Measurements from ENCODE around the gene SART3.
"Not testable (repeated sequence)": the region's sequence is repeated elsewhere in the genome, so short reads cannot be mapped to it uniquely, and the experiment has no call there.

SART3 gene

DNA sequence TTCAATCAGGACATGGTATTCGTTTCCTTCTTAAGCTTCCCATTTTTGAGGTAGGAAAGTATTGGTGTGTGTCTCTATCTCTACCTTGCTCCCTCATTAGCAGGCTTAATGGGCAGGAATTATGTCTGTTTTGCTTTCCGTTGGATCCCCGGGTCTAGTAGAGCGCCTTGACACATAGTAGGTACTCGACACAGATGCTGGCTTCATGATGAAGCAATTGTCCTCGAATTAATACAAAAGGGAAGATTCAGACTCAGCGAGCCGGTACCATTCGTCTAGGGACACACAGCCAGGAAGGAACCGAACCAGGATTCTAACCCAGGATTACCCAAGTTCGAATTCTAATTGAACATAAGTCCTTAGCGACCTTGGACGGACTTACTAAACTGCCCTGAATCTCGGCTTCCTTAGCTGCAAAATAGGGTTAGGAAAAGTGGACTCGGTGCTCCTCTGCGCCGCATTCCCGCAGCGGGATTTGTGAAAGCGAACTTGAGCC lies 927 bp upstream of the SART3 start:
- DNase-seq (ENCODE audit: low read depth), result no peak

DNA sequence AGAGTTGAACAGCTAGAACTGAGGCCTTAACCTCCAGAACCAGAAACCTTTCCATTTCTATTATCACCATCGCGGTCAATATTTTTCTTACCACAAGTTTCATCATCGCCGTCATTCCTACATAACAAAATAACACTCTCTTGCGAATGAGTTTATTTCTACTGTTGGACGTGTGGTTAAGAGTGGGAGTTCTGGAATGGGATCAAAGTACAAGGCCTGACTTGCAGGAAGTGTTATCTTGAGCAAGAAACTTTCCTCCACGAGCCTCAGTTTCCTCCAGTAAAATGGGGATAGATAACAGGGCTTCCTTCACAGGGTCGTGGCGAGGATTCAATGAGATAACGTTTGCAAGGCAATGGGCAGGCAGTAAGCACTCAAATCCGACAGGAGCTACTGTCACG lies 652 bp downstream of the SART3 start:
- no peak for DNase-seq (ENCODE audit: low read depth)

GRCh38 chr12:108559748-108560147 lies 1.2 kb downstream of the SART3 start:
- no peak for DNase-seq (ENCODE audit: low read depth)

DNA sequence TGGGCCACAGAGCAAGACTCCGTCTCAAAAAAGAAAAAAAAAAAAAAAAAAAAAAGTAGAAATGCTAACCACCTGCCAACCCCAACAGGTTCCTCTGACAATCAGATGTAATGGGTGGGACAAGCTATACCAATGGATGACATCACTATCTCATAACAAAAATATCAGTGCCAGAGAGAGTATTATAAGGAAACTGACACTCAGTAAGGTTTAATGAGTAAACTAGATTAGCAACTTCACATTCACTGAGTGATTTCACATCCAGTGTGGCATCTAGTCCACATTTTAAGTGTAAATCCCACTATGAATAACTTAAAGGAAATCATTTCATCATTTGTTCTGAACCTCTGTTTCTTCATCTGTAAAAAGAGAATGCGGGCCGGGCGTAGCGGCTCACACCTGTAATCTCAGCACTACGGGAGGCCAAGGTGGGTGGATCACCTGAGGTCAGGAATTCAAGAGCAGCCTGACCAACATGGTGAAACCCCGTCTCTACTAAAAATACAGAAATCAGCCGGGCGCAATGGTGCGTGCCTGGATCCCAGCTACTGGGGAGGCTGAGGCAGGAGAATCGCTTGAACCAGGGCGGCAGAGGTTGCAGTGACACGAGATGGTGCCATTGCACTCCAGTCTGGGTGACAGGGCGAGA lies 1.8 kb downstream of the SART3 start:
- no peak for DNase-seq (ENCODE audit: low read depth)

GRCh38 chr12:108555383-108555782 lies 5.6 kb downstream of the SART3 start:
- not testable (repeated sequence) for DNase-seq (ENCODE audit: low read depth)

- no peak for DNase-seq (ENCODE audit: low read depth)
These were observed 7.2 kb downstream of the SART3 start for GRCh38 chr12:108553799-108554198.

DNA sequence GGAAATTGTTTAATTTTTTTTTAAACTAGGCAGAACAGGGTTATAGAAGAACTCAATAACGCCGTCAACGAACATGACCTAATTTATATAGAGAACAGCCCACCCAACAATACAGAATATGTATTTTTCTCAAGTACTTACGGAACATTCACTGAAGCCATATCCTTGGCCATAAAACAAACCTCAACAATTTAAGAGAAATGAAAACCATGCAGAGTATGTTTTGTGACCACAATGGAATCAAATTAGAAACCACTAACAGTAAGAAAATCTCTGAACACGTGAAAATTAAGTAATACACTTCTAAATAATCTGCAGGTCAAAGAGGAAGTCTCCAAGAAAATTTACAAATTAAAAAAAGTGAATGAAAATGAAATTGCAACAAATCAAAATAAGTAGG lies 9.4 kb downstream of the SART3 start:
- no peak for DNase-seq (ENCODE audit: low read depth)

GRCh38 chr12:108548954-108549521 lies 11.9 kb downstream of the SART3 start:
- DNase-seq (ENCODE audit: low read depth), result no peak

- DNase-seq (ENCODE audit: low read depth), result no peak
These were observed 13.3 kb downstream of the SART3 start for GRCh38 chr12:108547686-108548085.

DNA sequence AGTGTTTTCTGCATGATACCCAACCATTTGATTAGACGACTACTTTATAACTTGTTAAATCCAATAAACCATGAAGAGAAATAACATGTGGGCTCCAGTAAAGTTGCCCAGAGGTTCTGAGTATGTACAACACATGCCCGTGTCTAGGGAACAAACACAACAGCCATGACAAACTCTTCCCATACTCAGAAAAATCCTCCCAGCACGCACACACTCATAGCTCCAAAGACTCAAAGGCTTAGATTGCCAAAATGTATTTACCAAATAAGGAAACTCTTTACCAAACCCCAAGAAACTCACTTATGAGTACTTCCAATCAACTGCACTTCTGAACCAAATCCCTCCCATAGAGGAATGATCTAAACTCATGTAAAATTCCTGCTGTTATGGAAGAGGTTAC lies 17.3 kb downstream of the SART3 start:
- DNase-seq (ENCODE audit: low read depth), result no peak

DNA sequence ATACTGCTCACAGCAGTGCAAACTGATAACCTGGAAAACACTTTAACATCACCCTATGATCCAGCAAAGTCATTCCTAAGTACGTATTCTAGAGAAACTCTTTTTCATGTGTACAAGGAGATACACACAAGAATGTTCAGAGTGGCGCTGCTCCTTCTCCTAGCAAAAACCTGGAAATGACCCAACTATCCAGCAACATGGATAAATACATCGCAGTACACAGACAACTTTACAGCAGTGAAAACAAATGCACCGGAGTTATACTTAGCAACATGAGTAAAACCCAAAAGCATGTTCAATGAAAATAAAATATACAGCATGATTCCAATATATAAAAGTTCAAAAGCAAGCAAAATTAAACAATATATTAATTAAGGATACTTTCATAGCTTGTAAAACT lies 18.7 kb downstream of the SART3 start:
- DNase-seq (ENCODE audit: low read depth), result no peak

DNA sequence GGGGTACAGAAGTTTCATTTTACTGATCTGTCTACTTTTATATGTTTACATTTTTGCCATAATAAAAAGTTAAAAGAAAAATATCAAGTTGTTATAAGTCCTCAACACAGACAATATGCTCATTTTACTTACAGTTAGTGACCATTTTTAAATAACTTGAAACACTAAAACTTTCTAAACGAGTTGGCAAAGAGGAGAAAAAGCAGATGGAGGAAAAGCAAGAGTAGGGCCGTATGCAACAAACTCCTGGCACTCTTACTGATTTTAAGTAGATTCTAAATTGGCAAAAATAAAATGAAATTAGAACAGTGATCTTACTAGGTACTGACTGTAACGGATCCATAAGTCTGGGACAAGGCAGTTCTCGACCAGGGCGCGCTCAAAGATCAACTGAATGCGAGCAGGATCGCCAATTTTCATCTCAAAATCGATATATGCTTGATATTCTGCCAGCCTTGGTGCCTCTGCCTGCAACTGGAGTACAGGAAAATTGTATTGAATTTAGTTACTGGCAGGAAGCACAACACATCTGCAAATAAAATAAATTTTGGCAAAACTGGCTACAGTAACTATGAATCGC lies 22.3 kb downstream of the SART3 start:
- DNase-seq (ENCODE audit: low read depth), result no peak

DNA sequence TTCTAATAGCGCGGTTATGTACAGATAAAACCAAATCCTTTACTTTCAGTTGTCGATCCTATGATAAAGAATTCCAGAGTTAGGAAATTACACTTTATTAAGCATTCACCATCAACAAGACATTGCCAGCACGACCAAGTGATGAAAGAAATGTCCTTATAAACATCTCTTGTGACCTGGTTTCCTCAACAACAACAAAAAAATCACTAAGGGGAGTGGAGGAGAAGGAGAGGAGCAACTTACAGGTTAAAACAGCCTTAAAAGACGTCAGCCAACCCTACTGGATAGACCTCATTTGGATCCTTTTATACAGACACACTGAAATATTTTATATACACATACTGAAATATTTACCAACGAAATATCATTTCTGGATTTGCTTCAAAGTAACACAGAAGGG lies 22.8 kb downstream of the SART3 start:
- DNase-seq (ENCODE audit: low read depth), result no peak

DNA sequence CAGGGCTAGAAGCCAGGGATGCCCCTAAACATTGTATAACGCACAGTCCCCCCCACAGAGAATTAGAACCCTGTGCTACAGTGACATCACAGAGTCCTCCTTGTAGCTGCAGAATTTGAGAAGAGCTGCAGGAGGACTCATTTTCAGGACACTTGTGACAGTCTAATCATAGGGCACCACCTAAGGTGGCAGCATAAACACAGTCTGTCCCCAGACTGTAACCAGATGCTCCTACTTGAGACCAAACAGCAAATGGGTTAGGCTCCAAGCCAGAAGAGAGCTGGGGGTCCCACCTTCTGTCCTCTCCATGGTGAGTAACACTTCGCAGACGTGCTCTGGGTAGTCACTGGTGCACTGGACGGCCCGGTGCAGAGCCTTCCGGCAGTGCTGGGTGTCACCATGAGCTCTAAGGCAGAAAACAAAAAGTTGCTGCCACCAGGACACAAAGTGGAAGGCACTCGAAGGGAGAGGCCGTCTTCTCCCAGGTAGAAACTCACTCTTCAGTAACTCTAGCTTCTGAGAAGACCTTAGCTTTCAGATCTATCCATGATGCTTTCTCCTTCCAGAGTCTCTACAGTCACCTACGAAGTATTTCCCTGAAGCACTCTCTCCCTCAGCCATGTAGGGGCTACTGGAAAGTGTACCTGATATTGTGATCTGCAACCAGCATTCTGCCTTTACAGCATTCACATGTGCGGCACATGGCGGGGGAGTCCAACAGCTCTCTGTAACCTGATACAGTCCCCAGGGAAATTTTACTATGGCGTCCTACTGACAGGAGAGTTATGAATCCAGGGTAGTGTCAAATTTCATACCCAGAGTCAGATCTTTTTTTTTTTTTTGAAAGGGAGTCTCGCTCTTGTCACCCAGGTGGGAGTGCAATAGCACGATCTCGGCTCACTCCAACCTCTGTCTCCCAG lies 28.8 kb downstream of the SART3 start:
- DNase-seq (ENCODE audit: low read depth), result no peak

DNA sequence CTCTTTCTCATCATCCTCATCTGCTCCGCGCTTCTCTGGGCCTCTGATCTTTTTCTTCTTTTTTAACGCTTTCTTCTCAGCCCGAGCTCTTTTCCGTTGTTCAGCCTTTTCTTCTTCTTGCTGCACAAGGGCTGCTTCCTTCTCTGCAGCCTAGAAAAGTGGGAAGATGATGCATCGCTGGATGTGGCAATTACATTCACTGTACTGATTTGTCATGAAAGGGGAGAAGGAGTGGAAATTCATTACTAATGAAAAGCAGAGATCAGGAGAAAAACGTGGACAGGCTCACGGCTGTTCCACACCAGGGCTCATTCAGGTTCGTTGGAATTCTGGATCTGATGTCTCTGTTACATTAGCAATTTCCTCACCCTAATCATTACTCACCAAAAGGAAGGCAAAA lies 30.8 kb downstream of the SART3 start:
- no peak for DNase-seq (ENCODE audit: low read depth)

DNA sequence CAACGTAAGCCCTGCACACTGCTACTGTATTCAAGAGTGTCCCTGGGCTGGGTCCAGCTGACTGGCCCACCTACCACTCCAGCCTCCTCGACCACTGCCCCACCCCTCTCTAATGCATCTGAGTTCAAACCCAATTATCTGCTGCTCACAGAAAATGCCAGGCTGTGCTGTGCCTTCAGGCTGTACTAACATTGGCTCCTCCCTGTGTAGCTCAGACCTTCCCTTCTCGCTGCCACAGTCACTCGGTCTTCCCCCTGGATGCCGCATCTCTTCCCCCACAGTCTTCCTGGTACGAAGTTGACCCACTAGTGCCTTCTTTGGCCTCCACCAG lies 33.8 kb downstream of the SART3 start:
- DNase-seq (ENCODE audit: low read depth), result no peak

- no peak for DNase-seq (ENCODE audit: low read depth)
These were observed 34.3 kb downstream of the SART3 start for GRCh38 chr12:108526482-108527165.

DNA sequence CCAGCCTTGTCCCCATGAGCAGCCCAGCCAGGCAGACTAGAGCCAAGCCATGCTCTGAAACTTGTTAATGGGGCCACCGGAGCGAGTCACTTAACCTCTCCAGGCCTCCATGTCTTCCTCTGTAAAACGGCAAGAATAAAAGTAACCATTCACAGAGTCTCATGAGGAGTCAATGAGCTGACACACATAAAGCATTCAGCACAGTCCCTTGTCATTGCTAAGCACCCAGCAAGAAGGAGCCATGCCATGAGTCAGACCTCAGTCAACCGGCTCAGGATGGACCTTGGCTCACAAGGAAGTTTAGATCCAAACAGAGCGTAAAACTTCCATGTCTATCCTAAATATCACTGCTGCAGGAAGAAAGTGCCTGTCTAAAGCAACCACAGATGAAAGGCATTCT lies 35.3 kb downstream of the SART3 start:
- no peak for DNase-seq (ENCODE audit: low read depth)

GRCh38 chr12:108523365-108523764 lies 37.6 kb downstream of the SART3 start:
- DNase-seq (ENCODE audit: low read depth), result no peak

- no peak for DNase-seq (ENCODE audit: low read depth)
These were observed 41.4 kb downstream of the SART3 start for GRCh38 chr12:108519558-108519957.

DNA sequence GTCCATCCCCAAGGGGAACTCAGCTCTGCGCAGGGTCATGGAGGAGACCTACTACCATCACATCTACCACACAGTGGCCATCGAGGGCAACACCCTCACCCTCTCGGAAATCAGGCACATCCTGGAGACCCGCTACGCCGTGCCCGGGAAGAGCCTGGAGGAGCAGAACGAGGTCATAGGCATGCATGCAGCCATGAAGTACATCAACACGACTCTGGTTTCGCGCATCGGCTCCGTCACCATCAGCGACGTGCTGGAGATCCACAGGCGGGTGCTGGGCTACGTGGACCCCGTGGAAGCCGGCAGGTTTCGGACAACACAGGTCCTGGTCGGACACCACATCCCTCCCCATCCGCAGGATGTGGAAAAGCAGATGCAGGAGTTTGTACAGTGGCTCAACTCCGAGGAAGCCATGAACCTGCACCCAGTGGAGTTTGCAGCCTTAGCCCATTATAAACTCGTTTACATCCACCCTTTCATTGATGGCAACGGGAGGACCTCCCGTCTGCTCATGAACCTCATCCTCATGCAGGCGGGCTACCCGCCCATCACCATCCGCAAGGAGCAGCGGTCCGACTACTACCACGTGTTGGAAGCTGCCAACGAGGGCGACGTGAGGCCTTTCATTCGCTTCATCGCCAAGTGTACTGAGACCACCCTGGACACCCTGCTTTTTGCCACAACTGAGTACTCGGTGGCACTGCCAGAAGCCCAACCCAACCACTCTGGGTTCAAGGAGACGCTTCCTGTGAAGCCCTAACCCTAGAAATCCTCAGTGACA lies 42.1 kb downstream of the SART3 start:
- DNase-seq (ENCODE audit: low read depth), result no peak
